T-helper 2 cell (primary cell): ENCODE data around the gene DPP7.

ENCODE experiments used
- DNase-seq, 5 experiments: peaks; one replicate each; pipeline versions ENCODE4 v3.0.0 to v3.0.0-alpha.2; 2012 to 2022

The DPP7 gene

DNA sequence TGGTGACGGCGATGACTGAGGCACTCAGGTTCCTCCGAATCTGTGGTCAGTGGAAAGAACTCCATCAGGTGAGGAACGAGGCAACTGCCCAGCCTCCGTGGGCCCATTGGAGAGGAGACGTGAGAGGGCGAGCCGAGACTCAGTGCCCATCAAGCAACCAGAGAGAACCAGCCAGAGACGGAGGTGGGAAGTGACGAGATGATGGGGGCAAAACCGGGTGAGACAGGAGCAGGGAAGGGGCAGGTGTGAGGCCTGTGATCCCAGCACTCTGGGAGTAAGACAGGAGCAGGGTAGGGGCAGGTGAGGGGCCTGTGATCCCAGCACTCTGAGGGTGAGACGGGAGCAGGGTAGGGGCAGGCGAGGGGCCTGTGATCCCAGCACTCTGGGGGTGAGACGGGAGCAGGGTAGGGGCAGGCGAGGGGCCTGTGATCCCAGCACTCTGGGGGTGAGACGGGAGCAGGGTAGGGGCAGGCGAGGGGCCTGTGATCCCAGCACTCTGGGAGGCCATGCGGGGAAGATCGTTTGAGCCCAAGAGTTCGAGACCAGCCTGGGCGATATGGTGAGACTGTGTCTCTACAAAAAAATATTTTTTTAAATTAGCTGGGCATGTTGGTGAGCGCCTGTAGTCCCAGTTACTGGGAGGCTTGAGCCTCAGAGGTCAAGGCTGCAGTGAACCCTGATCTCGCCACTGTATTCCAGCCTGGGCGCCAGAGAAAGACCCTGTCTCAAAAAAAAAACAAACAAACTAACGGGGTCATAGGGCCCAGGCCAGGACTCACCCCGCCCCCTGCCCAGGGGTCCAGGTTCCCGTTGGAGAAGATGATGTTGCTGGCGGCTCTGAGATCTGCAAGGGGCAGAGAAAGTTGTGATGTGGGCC is 3.4 kb downstream of the DPP7 start:
- DNase-seq = no peak

- DNase-seq = no peak
Measured at GRCh38 chr9:137110147-137110910, 4.2 kb downstream of the DPP7 start.

GRCh38 chr9:137109250-137110146 is 5.0 kb downstream of the DPP7 start:
- no peak for DNase-seq

DNA sequence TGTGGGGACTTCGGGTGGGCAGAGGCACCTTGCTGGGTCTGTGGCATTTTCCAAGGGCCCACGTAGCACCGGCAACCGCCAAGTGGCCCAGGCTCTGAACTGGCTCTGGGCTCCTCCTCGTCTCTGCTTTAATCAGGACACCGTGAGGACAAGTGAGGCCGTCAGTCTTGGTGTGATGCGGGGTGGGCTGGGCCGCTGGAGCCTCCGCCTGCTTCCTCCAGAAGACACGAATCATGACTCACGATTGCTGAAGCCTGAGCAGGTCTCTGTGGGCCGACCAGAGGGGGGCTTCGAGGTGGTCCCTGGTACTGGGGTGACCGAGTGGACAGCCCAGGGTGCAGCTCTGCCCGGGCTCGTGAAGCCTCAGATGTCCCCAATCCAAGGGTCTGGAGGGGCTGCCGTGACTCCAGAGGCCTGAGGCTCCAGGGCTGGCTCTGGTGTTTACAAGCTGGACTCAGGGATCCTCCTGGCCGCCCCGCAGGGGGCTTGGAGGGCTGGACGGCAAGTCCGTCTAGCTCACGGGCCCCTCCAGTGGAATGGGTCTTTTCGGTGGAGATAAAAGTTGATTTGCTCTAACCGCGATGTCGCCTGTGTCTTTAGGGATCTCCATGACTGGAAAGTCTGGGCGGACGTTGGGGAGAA is 5.8 kb downstream of the DPP7 start:
- no peak for DNase-seq

DNA sequence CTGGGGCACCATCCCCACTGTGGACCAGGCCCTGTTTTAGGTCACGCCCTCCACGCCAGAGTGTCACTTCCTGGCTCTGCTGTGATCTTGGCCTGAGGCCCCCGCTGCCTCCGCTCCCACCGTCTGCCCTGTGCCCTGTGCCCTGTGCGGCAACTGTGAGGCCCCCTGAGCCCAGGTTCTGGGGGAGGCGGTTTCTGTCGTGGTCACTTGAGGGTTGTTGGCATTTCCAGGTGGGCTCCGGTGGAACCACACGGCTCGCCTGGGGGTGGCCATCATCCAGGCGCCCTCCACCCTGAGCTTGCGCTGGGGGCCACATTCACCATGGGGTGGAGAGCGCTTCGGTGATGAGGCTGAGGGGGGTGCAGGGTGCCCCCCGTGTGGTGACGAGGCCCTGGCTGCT is 6.6 kb downstream of the DPP7 start:
- DNase-seq = no peak

DNA sequence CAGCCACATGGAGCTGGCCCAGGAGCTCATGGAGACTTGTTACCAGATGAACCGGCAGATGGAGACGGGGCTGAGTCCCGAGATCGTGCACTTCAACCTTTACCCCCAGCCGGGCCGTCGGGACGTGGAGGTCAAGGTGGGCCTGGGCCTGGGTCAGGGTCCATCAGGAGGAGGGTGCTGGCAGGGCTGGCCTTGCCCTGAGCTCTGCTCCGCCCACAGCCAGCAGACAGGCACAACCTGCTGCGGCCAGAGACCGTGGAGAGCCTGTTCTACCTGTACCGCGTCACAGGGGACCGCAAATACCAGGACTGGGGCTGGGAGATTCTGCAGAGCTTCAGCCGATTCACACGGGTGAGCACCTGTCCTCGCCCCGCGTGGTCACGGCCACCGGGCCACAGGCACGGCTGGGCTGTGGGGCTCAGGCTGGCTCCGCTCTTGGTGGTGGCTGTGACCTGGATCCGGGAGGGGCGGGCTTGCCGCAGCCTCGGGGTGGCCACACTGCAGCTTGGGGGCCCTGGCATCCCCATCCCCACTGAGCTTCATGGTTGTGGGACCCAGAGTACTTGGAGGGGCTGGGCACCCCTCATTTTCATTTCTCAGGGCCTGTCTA is 7.1 kb downstream of the DPP7 start:
- no peak for DNase-seq

- DNase-seq = no peak
Measured at GRCh38 chr9:137106662-137107250, 7.8 kb downstream of the DPP7 start.

DNA sequence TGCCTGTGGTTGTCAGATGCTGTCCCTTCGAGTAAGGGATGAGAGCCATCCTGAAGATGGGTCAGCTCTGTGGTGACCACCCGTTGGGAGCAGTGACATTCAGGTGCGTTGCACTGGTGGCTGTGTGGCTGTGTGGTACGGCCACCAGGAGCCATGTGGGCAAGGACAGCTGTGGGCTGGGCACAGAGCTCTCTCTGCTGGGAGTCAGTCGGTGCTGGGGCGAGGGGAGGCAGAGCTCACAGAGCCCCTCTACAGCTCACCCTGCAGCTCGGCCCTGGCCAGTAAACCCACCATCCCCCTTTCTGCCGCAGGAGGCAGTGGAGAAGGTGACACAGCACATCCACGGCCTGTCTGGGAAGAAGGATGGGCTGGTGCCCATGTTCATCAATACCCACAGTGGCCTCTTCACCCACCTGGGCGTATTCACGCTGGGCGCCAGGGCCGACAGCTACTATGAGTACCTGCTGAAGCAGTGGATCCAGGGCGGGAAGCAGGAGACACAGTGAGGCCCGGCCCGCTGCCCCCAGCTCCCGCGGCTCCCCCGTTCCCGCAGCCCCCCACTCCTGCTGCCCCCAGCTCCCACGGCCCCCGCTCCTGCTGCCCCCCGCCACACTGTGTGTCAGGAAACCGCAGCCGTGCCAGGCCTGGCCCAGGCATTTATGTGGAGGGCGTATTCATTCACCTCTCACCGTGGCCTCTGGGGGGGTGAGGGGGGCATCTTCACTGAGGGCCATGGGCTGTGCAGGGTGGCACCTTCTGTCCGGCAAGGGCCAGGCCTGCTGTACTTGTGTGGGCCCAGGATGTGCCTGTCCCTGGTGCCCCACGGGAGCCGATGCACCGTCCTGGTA is 8.5 kb downstream of the DPP7 start:
- no peak for DNase-seq

- DNase-seq = no peak
Measured at GRCh38 chr9:137103206-137103999, 11.1 kb downstream of the DPP7 start.

GRCh38 chr9:137099231-137099630 is 15.3 kb downstream of the DPP7 start:
- DNase-seq = no peak

DNA sequence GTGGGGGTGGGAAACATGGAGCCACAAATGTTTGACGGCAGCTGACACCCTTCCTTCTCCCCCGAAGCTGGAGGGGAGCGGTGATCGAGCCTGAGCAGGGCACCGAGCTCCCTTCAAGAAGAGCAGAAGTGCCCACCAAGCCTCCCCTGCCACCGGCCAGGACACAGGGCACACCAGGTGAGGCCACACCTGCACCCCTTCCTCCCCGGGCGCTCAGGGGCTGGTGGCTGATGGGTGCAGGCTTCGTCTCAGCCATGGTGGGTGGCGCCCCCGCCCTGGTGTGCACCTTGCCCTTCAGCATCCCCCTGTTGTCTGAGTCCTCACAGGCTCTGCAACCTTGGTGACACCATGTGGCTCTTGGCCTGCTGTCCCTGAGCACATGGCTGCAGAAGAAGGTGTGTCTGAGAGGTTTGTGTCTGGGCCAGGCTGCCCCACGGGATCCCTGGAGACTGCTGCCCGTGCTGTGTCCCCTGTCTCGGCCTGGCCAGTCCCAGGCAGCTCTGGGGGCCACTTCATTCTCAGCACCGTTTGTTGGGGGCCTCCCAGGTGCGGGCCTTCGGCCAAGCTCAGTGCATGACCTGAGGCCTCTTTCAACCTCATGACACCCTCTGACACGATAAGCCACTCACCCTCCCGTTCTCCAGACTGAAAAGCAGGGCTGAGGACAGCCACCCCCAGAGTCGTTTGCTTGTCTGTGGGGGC is 16.6 kb downstream of the DPP7 start:
- DNase-seq = no peak

- DNase-seq = peak in 1 of 5 experiments; percentile 34
Measured at GRCh38 chr9:137096785-137097546, 17.6 kb downstream of the DPP7 start.

DNA sequence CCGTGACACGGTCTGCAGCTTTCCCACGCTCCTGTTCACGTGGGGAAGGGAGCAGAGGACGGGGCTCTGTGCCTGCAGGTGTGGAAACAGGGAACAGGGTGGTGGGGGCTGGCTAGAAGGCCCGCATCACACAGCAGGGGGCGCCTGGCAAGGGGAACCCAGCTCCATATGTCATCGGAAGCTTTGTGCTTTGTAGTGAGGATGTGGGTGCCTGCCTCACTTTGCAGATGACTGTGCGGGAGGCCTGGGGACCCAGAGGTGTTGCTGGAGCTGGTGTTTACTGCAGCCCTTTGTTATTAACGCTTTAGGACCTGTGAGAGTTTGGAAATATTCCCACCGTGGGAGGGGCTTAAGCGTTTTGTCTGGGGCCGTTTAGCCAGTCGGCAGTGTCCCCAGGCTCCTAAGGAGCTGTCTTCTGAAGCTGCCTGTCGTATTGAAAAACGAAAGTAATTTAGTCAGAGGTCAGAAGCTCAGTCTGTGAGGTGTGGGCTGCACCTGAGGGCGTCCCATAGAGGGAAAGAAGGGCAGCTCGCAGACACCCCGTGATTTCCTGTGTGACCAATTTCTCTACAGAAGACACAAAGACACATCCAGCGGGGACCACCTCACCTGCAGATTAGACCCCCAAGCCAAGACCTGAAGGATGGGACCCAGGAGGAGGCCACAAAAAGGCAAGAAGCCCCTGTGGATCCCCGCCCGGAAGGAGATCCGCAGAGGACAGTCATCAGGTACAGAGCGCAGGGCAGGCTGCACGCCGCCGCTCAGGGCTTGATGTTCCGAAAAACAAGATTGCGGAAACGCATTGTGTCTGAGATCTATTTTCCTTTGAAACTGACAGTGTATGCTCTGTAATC is 18.6 kb downstream of the DPP7 start:
- peak; percentile 65 to 96 (median 84) for DNase-seq

GRCh38 chr9:137089232-137089947 is 25.1 kb downstream of the DPP7 start:
- DNase-seq = no peak

DNA sequence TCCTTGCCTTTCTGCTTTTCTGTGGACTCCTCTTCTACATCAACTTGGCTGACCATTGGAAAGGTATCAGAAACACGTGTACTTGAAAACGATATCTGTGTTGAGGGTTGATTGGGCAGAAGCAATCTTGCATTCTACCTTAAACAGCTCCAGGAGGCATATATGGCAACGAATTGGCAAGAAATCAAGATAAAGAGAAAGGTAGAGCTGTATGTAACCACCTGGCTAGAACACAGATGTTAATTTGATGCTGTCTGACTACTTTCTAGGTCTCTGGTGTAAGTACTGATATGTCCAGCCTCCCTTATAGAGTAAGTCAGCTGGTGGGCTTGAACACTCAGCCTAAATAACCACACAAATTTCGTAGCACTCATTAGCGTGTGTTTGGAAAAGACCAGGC is 26.4 kb downstream of the DPP7 start:
- DNase-seq = no peak

DNA sequence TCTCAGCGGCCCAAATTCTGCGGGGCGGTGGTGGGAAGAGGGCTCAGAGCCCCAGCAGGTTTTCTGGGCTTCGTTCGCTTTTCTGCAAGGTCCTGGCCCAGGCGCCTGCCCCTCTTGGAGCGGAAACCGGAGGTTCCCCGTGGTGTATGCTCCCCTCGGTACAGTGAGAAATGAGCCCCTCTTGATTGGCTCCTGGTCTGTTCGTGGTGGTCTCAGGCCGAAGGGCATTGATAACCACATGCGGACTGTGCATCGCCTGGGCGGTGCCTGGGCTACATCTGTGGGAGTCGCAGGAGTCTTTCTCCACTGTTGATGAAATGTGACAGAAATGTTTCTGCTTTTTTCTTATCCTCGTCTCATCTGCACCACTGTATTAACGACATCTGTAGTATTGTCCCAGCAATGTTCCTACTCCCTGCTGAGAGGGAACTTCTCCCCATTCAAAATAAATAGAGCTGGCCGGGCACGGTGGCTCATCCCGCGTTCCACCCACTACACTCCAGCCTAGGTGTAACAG is 27.1 kb downstream of the DPP7 start:
- peak in 1 of 5 experiments; percentile 57 for DNase-seq
